ENCODE data around the gene PPHLN1.

PPHLN1 gene

GRCh38 chr12:42402821-42403411 is 76.9 kb downstream of the PPHLN1 start:
- TF ChIP-seq CTCF (IDR thresholded peaks at IDR 0.05; ENCODE audit: borderline replicate concordance, control extremely low read depth, extremely low read depth, insufficient read depth, missing control alignments): no peak
- in situ Hi-C loops (cut with MboI; ENCODE audit: low sequenced_read_pairs, unreplicated experiment): no loop called here
- DNase-seq (ENCODE audit: low spot score): no peak

- no peak for DNase-seq (ENCODE audit: low spot score)
- TF ChIP-seq CTCF (IDR thresholded peaks at IDR 0.05; ENCODE audit: borderline replicate concordance, control extremely low read depth, extremely low read depth, insufficient read depth, missing control alignments): no peak
- in situ Hi-C loops (cut with MboI; ENCODE audit: low sequenced_read_pairs, unreplicated experiment): no loop called here
Measured at GRCh38 chr12:42407306-42407705, 81.3 kb downstream of the PPHLN1 start.

GRCh38 chr12:42409471-42409870 is 83.5 kb downstream of the PPHLN1 start:
- no peak for TF ChIP-seq CTCF (IDR thresholded peaks at IDR 0.05; ENCODE audit: borderline replicate concordance, control extremely low read depth, extremely low read depth, insufficient read depth, missing control alignments)
- in situ Hi-C loops (cut with MboI; ENCODE audit: low sequenced_read_pairs, unreplicated experiment): no loop called here
- DNase-seq (ENCODE audit: low spot score): no peak

GRCh38 chr12:42410340-42410739 is 84.4 kb downstream of the PPHLN1 start:
- no peak for TF ChIP-seq CTCF (IDR thresholded peaks at IDR 0.05; ENCODE audit: borderline replicate concordance, control extremely low read depth, extremely low read depth, insufficient read depth, missing control alignments)
- in situ Hi-C loops (cut with MboI; ENCODE audit: low sequenced_read_pairs, unreplicated experiment): no loop called here

GRCh38 chr12:42420395-42420794 is 94.4 kb downstream of the PPHLN1 start:
- no peak for TF ChIP-seq CTCF (IDR thresholded peaks at IDR 0.05; ENCODE audit: borderline replicate concordance, control extremely low read depth, extremely low read depth, insufficient read depth, missing control alignments)
- no peak for DNase-seq (ENCODE audit: low spot score)
- in situ Hi-C loops (cut with MboI; ENCODE audit: low sequenced_read_pairs, unreplicated experiment): no loop called here

More at GRCh38 chr12:42410340-42410739, 84.4 kb downstream of the PPHLN1 start:
- DNase-seq (ENCODE audit: low spot score): no peak

GRCh38 chr12:42421844-42422779 is 96.1 kb downstream of the PPHLN1 start:
- no peak for TF ChIP-seq CTCF (IDR thresholded peaks at IDR 0.05; ENCODE audit: borderline replicate concordance, control extremely low read depth, extremely low read depth, insufficient read depth, missing control alignments)
- DNase-seq (ENCODE audit: low spot score): peak; percentile 51
- in situ Hi-C loops (cut with MboI; ENCODE audit: low sequenced_read_pairs, unreplicated experiment): no loop called here
